MV-4-11 (cell line): Measurements from ENCODE around the gene GPR61.

Experiments
- DNase-seq: peaks from one replicate; lab custom pipeline; 2025; lab: John Stamatoyannopoulos, UW

The GPR61 gene

DNA sequence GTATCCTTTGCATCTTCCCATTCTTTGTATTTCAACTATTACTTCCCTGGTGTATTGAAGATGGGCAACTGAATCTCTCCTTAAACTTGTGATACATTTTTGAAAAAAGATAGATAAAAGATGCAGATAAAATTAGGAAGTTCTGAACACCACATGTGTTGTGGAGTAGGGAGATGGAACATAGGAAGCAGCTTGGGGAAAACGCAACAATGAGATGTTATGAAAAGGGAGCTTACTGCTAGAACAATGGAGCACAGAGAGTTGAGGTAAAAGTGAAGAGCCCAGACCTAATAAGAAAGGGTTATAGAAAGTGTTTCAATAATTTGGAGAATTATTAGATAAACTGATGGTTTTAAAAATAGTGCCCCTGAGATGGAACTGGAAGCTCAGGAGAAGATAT is 29.7 kb downstream of the GPR61 start:
- DNase-seq: no peak

DNA sequence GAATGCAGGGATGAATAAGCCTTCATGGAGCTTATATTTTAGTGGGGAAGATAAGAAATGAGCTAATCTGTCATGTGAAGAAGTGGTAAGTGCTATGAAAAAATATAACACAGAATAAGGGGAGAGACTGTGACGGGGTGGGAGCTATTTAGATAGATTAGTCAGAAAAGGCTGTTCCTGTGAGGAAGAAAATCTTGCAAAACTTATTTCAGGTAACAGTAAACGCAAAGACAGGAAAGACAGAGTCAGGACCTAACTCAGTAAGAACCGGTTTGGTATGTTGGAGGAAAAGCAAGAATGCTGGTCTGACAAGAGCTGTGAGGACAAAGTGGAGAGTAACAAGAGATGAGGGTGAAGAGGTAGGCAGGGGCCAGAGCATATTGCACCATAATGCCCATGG is 30.7 kb downstream of the GPR61 start:
- no peak for DNase-seq

DNA sequence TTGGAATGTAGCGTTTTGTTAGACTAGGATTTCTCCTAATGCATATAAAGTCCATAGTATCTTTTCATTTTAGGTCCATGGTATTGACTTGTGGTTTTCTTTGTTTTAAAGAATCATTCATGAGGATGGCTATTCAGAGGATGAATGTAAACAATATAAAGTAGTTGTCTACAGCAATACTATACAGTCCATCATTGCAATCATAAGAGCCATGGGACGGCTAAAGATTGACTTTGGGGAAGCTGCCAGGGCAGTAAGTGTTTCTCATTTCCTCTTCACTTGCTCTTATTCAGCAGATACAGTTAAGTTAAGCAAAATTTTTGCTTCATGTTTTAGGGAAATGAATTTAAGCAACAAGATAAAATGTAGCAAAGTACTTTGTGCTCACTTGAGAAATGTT is 34.1 kb downstream of the GPR61 start:
- DNase-seq: peak; percentile 88

DNA sequence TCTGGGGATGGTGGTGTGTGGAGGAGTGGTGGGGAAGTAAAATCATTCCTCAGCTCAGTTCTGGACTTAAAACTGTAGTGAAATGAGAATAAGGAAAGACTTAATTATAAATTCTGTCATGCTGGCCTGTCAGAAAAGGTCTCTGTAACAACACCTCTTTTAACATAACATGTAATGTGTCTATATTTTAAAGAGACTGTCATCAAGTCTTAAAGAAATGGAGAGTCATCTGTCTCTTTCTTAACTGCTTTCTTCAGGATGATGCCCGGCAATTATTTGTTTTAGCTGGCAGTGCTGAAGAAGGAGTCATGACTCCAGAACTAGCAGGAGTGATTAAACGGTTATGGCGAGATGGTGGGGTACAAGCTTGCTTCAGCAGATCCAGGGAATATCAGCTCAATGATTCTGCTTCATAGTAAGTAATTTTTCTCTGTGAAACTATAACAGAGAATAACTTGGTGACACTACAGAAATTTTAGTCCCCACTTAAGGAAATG is 39.3 kb downstream of the GPR61 start:
- no peak for DNase-seq

DNA sequence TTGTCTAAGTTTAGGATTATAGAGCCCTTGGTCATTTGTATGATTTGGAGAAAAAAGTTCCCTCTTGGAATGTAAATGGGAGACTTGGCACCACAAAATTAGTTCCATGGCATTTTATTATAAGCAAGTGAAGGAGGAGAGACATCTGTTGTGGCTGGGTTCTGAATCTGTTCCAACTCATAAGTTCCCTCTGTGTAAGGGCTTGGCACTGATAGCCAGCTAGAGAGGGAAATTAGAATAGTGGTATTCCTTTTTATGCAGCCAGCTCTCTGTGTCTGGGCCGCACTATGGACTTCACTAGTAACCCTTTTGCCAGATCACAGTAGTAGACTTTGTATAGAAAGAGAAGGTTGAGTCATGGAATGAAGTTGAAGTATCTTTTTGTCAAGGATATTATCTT is 39.8 kb downstream of the GPR61 start:
- DNase-seq: no peak

DNA sequence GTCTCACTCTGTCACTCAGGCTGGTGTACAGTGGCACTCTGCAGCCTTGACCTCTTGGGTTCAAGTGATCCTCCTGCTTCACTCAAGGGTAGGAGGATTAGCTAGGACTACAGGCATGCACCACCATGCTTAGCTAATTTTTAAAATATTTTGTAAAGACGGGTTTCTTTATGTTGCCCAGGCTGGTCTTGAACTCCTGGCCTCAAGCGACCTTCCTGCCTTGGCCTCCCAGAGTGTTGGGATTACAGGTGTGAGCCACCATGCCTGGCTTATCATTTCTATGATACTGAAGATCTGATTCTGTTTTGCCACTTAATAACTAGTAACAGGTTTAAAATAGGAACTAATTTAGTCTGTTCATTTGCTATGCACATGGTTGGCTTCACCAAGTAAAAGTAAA is 42.3 kb downstream of the GPR61 start:
- no peak for DNase-seq

DNA sequence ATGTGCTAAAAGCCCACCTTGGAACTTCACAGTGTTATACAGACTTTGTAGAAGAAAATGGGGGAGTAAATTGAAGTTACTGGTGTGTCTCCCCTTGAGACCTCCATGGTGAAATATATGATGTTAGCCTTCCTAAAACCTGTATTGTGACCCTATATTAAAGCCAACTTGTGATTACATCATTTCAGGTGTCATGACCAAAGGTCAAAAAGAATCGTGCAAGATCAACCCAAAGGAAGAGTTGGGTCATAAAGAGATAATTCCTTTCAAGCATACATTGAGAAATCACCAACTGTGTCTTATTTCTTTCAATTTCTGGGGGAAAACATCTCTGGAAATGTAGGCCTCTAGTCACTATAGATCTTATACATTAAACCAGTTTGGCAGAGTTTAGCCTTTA is 45.1 kb downstream of the GPR61 start:
- no peak for DNase-seq

DNA sequence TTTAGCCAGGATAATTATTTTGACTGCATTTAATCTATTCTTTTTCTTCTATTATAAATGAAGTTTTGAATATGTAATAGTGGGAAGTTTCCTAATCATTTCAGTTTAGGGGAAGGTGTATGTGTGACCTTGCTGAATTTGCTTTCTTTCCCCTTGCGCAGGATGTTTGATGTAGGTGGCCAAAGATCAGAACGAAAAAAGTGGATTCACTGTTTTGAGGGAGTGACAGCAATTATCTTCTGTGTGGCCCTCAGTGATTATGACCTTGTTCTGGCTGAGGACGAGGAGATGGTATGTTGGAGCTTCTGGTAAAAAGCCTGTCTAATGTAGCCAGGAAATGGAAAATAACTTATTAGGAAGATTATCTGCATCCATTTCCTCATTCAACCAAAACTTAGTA is 46.4 kb downstream of the GPR61 start:
- no peak for DNase-seq

DNA sequence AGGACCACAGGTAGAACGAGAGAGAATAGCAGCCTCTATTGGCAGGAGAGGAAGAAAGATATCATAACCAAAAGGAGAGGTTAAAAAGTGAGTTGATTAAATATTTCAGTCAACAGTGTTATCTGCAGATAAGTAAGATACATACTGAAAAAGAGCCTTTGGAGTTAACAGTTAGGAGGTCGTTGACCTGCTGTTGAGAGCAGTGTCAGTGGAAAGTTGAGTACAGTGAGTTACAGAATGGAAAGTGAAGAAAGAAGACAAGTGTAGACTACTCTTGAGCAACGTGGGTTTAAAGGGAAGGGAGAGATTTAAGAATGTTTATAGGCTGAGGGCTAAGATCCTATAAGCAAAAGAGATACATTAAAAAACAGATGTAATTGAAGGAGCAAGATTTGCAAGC is 49.5 kb downstream of the GPR61 start:
- no peak for DNase-seq

DNA sequence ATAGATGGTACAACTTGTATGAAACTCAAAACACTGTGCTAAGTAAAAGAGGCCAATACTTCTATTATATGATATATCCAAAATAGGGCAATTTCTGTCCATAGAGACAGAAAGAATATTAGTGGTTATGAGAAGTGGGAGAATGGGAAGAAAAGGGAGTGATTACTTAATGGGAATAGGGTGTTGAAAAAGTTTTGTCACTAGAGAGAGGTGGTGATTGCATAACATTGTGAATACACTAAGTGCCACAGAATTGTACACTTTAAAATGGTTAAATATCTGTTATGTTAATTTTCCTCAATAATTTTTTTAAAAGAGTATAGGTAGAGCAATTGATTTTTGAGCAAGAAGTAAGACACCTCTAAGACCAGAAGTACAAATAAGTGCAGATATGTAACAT is 50.0 kb downstream of the GPR61 start:
- no peak for DNase-seq

DNA sequence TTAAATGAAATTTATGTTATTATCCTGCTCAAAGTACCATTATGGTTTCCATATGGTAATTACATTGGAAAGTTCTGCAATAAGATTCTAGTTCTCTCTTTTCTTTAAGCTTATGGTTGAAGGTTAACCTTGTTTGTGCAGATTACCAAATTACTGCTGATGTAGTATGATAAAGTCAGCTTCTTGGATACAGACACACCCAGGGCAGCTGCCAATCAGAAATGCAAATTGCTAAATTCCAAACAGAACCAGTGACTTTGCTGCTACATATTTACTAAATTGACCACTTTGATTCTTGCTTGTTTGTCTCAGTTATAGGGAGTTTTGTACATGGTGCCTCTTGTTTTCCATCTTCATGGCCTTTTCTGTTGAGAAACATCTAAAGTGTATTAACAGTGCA is 53.2 kb downstream of the GPR61 start:
- DNase-seq: no peak

DNA sequence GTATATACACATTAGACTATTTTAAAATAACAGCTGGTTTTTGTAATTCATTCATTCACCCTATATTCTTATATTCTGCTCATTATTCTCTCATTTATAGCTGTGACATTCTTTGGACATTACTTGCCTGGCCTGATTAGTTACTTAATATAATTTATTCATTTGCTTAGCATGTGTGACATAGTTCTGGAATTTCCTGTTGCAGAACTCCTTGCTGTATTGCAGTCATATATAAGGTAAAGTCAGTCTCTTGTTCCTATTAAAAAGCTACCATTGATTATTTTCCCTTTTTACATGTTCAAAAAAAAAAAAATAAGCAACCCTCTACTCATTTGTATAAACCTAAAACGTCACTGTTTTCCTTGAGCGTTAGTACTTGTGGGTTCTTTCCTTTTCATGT is 55.9 kb downstream of the GPR61 start:
- DNase-seq: no peak
